Kidney (tissue), 14 donors: ENCODE measurements around the gene CLMN. TPM values are rescaled to one million over a fixed set of nuclear protein-coding genes. Genes with fewer than 3 reads are reported as not detected.
A peak's percentile ranks its signal among the peaks of the same experiment; 100 is the strongest.

Experiments
- DNase-seq, 5 donors: peaks; one replicate each; pipeline ENCODE4 v3.0.0-alpha.2; 2013 to 2020
- FAIRE-seq: peaks from 2 replicates; lab custom pipeline; 2012; peaks lifted over from hg19 to GRCh38; lab: Jason Lieb, UNC
- H3K27ac ChIP-seq, 2 donors: one replicate each; pipeline ENCODE4 v1.7.0; 2013; ENCODE audit warnings: low read depth in 2 of 2, low read length in 2 of 2, inconsistent platforms in 1 of 2
- H3K27me3 ChIP-seq: one replicate; pipeline ENCODE4 v1.7.1; 2013; ENCODE audit warnings: low read length, inconsistent platforms; ENCODE audit not compliant: control insufficient read depth, insufficient read depth
- H3K36me3 ChIP-seq, 3 donors: one replicate each; pipeline versions ENCODE4 v1.7.0 to v1.7.1; 2013; ENCODE audit warnings: low read length in 3 of 3, control low read depth in 1 of 3, inconsistent platforms in 1 of 3; ENCODE audit not compliant: insufficient read depth in 3 of 3, control insufficient read depth in 2 of 3
- H3K4me1 ChIP-seq, 3 donors: one replicate each; pipeline versions ENCODE4 v1.7.0 to v1.7.1; 2013; ENCODE audit warnings: low read length in 3 of 3, inconsistent platforms in 1 of 3, low read depth in 1 of 3; ENCODE audit not compliant: control insufficient read depth in 2 of 3, insufficient read depth in 2 of 3
- H3K4me3 ChIP-seq, 3 donors: one replicate each; pipeline versions ENCODE4 v1.7.0 to v1.8.1; 2013; ENCODE audit warnings: low read length in 3 of 3, control low read depth in 1 of 3, inconsistent platforms in 1 of 3
- H3K9ac ChIP-seq, 3 donors: one replicate each; pipeline versions ENCODE4 v1.7.0 to v1.7.1; 2013; ENCODE audit warnings: low read length in 3 of 3, control low read depth in 1 of 3, inconsistent platforms in 1 of 3
- H3K9me3 ChIP-seq, 3 donors: one replicate each; pipeline versions ENCODE4 v1.7.0 to v1.7.1; 2013; ENCODE audit warnings: low read length in 3 of 3, control low read depth in 1 of 3, inconsistent platforms in 1 of 3; ENCODE audit not compliant: control insufficient read depth in 2 of 3, insufficient read depth in 1 of 3
- intact Hi-C: fragments of 100-400 bp; cut with DNase I; formaldehyde crosslinking; loops from one replicate; pipeline ENCODE4 v1.11.1; 2022
- polyA plus RNA-seq: library from polyadenylated mRNA; stranded (reverse); fragments of 350-450 nt; fragmentation: Illumina TruSeq; extraction: RNeasy Lipid Tissue Mini Kit (QIAGEN cat#74804); gene quantifications from one replicate; pipeline ENCODE4 v1.2.3, GENCODE V29; 2014; ENCODE audit warnings: low read depth, low replicate concordance; ENCODE audit not compliant: insufficient read depth
- total RNA-seq: library from RNA; stranded (reverse); fragmentation: NEBNext Ultra II Directional; extraction: Animal tissue kit (Norgen Biotek cat#: 25700); gene quantifications from one replicate; pipeline ENCODE4 v1.2.1, GENCODE V29; 2021
- TF ChIP-seq, protein P1 (sequence below): IDR thresholded peaks from 3 replicates; pipeline ENCODE4 v1.5.1; 2012; ENCODE audit warnings: mild to moderate bottlenecking, moderate library complexity, borderline replicate concordance; ENCODE audit not compliant: insufficient read depth; ENCODE audit errors: extremely low read depth
- donor health status: control.
- donor health status: control.
- donor health status: control.
- donor health status: control.
- donor health status: control.
- donor health status: DM: yes; HTN: yes; CAD: no.
- donor health status: Normal renal cell carcinoma (clear cell type).

Gene CLMN
- total and polyA plus RNA-seq, 2 donors from 2014 or later: 33.1 to 151 TPM

- no peak for FAIRE-seq
- DNase-seq: no peak
- no peaks in the 10 kb centered on the region for H3K36me3 ChIP-seq
These were observed 78.6 kb downstream of the CLMN start for GRCh38 chr14:95240859-95241813.

GRCh38 chr14:95238487-95239298, 81.0 kb downstream of the CLMN start:
- peak overlapping the region; percentile 37 to 91 for H3K27ac ChIP-seq
- FAIRE-seq: no peak

More at GRCh38 chr14:95240859-95241813, 78.6 kb downstream of the CLMN start:
- Histone ChIP-seq H3K4me3 (no peak overlapping the region), H3K27ac (peak overlapping the region; percentile 36 to 40), H3K27me3 (no peaks in the 10 kb centered on the region), H3K9me3 (no peaks in the 10 kb centered on the region), H3K9ac (no peak overlapping the region), H3K4me1 (peaks cover 0 to 40% (median 31%) of the 10 kb centered on the region in 3 donors)
- intact Hi-C loops: no loop called here
- TF ChIP-seq, protein P1, sequence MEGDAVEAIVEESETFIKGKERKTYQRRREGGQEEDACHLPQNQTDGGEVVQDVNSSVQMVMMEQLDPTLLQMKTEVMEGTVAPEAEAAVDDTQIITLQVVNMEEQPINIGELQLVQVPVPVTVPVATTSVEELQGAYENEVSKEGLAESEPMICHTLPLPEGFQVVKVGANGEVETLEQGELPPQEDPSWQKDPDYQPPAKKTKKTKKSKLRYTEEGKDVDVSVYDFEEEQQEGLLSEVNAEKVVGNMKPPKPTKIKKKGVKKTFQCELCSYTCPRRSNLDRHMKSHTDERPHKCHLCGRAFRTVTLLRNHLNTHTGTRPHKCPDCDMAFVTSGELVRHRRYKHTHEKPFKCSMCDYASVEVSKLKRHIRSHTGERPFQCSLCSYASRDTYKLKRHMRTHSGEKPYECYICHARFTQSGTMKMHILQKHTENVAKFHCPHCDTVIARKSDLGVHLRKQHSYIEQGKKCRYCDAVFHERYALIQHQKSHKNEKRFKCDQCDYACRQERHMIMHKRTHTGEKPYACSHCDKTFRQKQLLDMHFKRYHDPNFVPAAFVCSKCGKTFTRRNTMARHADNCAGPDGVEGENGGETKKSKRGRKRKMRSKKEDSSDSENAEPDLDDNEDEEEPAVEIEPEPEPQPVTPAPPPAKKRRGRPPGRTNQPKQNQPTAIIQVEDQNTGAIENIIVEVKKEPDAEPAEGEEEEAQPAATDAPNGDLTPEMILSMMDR: no peak

GRCh38 chr14:95237958-95238340, 81.8 kb downstream of the CLMN start:
- intact Hi-C loops: no loop called here
- DNase-seq (no peak), FAIRE-seq (no peak)
- Histone ChIP-seq H3K27me3 (no peaks in the 10 kb centered on the region), H3K4me3 (no peak overlapping the region), H3K27ac (peak overlapping the region; percentile 81 to 91), H3K4me1 (peaks cover 0 to 64% (median 60%) of the 10 kb centered on the region in 3 donors), H3K36me3 (no peaks in the 10 kb centered on the region), H3K9me3 (no peaks in the 10 kb centered on the region), H3K9ac (no peak overlapping the region)
- TF ChIP-seq, protein P1: no peak

More at GRCh38 chr14:95238487-95239298, 81.0 kb downstream of the CLMN start:
- intact Hi-C loops: no loop called here
- DNase-seq: peak in 3 of 5 donors; percentile 63 to 84 (median 77)
- no peaks in the 10 kb centered on the region for H3K9me3 ChIP-seq
- TF ChIP-seq, protein P1: no peak
- peaks cover 0 to 57% (median 53%) of the 10 kb centered on the region in 3 donors for H3K4me1 ChIP-seq
- H3K9ac ChIP-seq: no peak overlapping the region
- no peaks in the 10 kb centered on the region for H3K36me3 ChIP-seq
- no peak overlapping the region for H3K4me3 ChIP-seq
- no peaks in the 10 kb centered on the region for H3K27me3 ChIP-seq
